Natural killer cell (primary cell): Measurements from ENCODE around the gene PDE2A. TPM values are rescaled to one million over a fixed set of nuclear protein-coding genes. Genes with fewer than 3 reads are reported as not detected.
A peak's percentile ranks its signal among the peaks of the same experiment; 100 is the strongest.

Experiments used
- ATAC-seq, 3 donors: fragments of 150-1000 bp in 2 of 3; fragments of 200-7000 bp in 1 of 3; cut with Tn5 transposase; 1 replicate in 1 of 3; 2 replicates in 2 of 3; pipeline ENCODE4 v1.10.0; 2021; ENCODE audit warnings: mild to moderate bottlenecking in 2 of 3, moderate library complexity in 2 of 3
- DNase-seq, 2 donors: peaks; one replicate each; pipeline versions ENCODE4 v3.0.0 to v3.0.0-alpha.2; 2013 to 2021; ENCODE audit warnings: mixed read lengths in 1 of 2
- H3K27ac ChIP-seq: one replicate; pipeline ENCODE4 v1.5.1; 2013; ENCODE audit warnings: mild to moderate bottlenecking, low read length
- H3K27me3 ChIP-seq: one replicate; pipeline ENCODE4 v1.6.1; 2013; ENCODE audit warnings: low read length; ENCODE audit not compliant: control insufficient read depth, insufficient read depth
- H3K36me3 ChIP-seq: one replicate; pipeline ENCODE4 v1.6.1; 2013; ENCODE audit warnings: low read length; ENCODE audit not compliant: control insufficient read depth, insufficient read depth
- H3K4me1 ChIP-seq: one replicate; pipeline ENCODE4 v1.6.1; 2013; ENCODE audit warnings: low read length; ENCODE audit not compliant: control insufficient read depth, insufficient read depth
- H3K4me3 ChIP-seq: one replicate; pipeline ENCODE4 v1.5.1; 2013; ENCODE audit warnings: low read length
- H3K9me3 ChIP-seq: one replicate; pipeline ENCODE4 v1.6.1; 2013; ENCODE audit warnings: low read length; ENCODE audit not compliant: control insufficient read depth, insufficient read depth
- H3K27ac Mint-ChIP-seq, 2 donors: one replicate each; pipeline ENCODE4 v1.8.0; 2022; ENCODE audit warnings: mild to moderate bottlenecking in 2 of 2, mixed read lengths in 2 of 2, moderate library complexity in 1 of 2
- H3K27me3 Mint-ChIP-seq, 2 donors: one replicate each; pipeline ENCODE4 v1.8.0; 2022; ENCODE audit warnings: low read depth in 2 of 2, mixed read lengths in 2 of 2
- H3K36me3 Mint-ChIP-seq: one replicate; pipeline ENCODE4 v1.8.0; 2022; ENCODE audit warnings: mixed read lengths
- H3K4me1 Mint-ChIP-seq, 2 donors: one replicate each; pipeline ENCODE4 v1.8.0; 2022; ENCODE audit warnings: mixed read lengths in 2 of 2
- H3K4me3 Mint-ChIP-seq: one replicate; pipeline ENCODE4 v1.8.0; 2022; ENCODE audit warnings: mild to moderate bottlenecking, moderate library complexity, mixed read lengths
- H3K9me3 Mint-ChIP-seq, 2 donors: one replicate each; pipeline ENCODE4 v1.8.0; 2022; ENCODE audit warnings: mixed read lengths in 2 of 2
- CTCF ChIP-seq: fragments of 200-600 bp; IDR thresholded peaks from one replicate; pipeline ENCODE4 v1.8.0; 2022; ENCODE audit warnings: antibody characterized with exemption
- WGBS: methylation state at CpG from one replicate; pipeline ENCODE4 v1.1.7; 2013; ENCODE audit warnings: missing lambda C conversion rate; ENCODE audit not compliant: insufficient coverage; 5-methylcytosine and 5-hydroxymethylcytosine counted together
- intact Hi-C: fragments of 100-400 bp; cut with micrococcal nuclease; formaldehyde crosslinking; loops from one replicate; pipeline ENCODE4 v1.14.2; 2022
- total RNA-seq, 4 donors: library from RNA; stranded (reverse); fragments of 120-200 nt in 1 of 4; gene quantifications; one replicate each; pipeline versions ENCODE4 v1.2.3 to v1.2.4, GENCODE V29; 2013 to 2022

PDE2A gene
- total RNA-seq, 3 donors from 2014 or later (not counting 1 experiment from before 2014, with no cell fraction given) = 8.7 to 11.9 (median 9.0) TPM

GRCh38 chr11:72668629-72669347 is 5.4 kb downstream of the PDE2A start:
- H3K36me3 ChIP-seq = no peaks in the 10 kb centered on the region
- no peak overlapping the region for H3K27ac Mint-ChIP-seq
- no peak overlapping the region for H3K27ac ChIP-seq
- peaks cover 0 to 3% of the 10 kb centered on the region in 2 donors for H3K9me3 Mint-ChIP-seq
- intact Hi-C loops = no loop called here
- peak; percentile 44 to 77 (median 73) for ATAC-seq
- peaks cover 36% of the 10 kb centered on the region for H3K27me3 ChIP-seq
- peaks cover 26 to 45% of the 10 kb centered on the region in 2 donors for H3K27me3 Mint-ChIP-seq
- no peak for TF ChIP-seq CTCF
- no peak overlapping the region for H3K4me3 ChIP-seq
- peaks cover 8% of the 10 kb centered on the region for H3K4me1 ChIP-seq
- H3K36me3 Mint-ChIP-seq = no peaks in the 10 kb centered on the region
- DNase-seq = no peak
- no peak overlapping the region for H3K4me3 Mint-ChIP-seq
- H3K9me3 ChIP-seq = peaks cover 10% of the 10 kb centered on the region
- WGBS = 45% methylated on average over 7 of the region's 7 CpGs
- H3K4me1 Mint-ChIP-seq = peaks cover 5 to 12% of the 10 kb centered on the region in 2 donors

DNA sequence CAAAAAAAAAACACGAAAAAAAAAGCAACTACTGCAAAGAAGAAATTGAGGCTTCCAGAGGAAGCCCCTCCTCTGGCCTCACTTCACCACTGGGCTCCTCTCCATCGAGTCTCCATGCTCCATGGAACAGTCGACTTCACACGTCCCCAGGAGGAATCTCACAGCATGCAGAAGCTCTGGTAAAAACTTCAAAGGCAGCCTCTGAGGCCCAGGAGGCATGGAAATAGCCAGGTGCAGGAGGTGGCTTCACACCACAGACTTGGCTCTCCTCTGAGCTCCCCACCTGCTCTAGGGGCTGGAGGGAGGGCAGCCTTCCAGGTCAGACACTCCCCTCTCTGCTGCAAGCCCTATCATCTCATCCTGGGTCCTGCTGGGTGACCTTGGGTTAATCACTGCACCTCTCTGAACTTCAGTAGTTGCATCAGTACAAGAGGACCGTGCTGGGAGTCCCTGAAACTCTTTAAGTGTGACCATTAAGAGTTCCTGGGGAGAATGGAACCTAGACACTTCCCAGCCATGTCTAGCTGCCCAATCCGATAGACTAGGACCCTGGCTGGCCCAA is 8.2 kb downstream of the PDE2A start:
- intact Hi-C loops = no loop called here
- WGBS = 49% methylated on average over 6 of the region's 6 CpGs
- Histone ChIP-seq H3K4me1 (peaks cover 8% of the 10 kb centered on the region), H3K9me3 (peaks cover 10% of the 10 kb centered on the region), H3K27ac (no peak overlapping the region), H3K36me3 (no peaks in the 10 kb centered on the region), H3K4me3 (no peak overlapping the region), H3K27me3 (peaks cover 18% of the 10 kb centered on the region)
- H3K36me3 Mint-ChIP-seq = no peaks in the 10 kb centered on the region
- no peak for DNase-seq
- no peak for ATAC-seq
- H3K27ac Mint-ChIP-seq = no peak overlapping the region
- no peak overlapping the region for H3K4me3 Mint-ChIP-seq
- H3K27me3 Mint-ChIP-seq = peaks cover 6 to 29% of the 10 kb centered on the region in 2 donors
- H3K9me3 Mint-ChIP-seq = peaks cover 0 to 3% of the 10 kb centered on the region in 2 donors
- H3K4me1 Mint-ChIP-seq = peaks cover 5 to 7% of the 10 kb centered on the region in 2 donors
- no peak for TF ChIP-seq CTCF

DNA sequence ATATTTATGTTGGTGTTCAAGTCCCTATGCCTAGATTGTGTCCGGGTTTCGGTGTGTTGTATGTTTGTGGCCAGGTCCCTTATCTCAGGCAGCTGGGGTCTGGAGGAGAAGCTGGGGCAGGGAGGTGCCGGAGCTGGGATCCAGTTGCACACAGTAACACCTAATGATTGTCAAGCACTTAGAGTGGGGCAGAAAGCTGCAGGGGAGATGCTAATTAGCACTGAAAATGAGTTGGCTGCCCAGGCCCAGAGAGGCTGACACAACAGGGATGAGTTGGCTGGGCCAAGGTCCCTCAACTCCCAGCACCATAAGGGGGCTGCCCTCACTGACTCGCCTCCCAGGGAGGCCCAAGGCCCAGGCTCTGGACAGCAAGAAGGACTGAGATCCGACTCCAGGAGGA is 12.2 kb downstream of the PDE2A start:
- no peaks in the 10 kb centered on the region for H3K9me3 ChIP-seq
- ATAC-seq = no peak
- H3K27me3 ChIP-seq = no peaks in the 10 kb centered on the region
- intact Hi-C loops = no loop called here
- no peak for DNase-seq
- H3K4me3 Mint-ChIP-seq = no peak overlapping the region
- H3K4me1 ChIP-seq = no peaks in the 10 kb centered on the region
- peaks cover 0 to 21% of the 10 kb centered on the region in 2 donors for H3K27me3 Mint-ChIP-seq
- H3K9me3 Mint-ChIP-seq = no peaks in the 10 kb centered on the region
- H3K27ac Mint-ChIP-seq = no peak overlapping the region
- no peak for TF ChIP-seq CTCF
- no peak overlapping the region for H3K27ac ChIP-seq
- no peaks in the 10 kb centered on the region for H3K36me3 ChIP-seq
- no peaks in the 10 kb centered on the region for H3K4me1 Mint-ChIP-seq
- 87% methylated on average over 5 of the region's 5 CpGs for WGBS
- H3K4me3 ChIP-seq = no peak overlapping the region
- no peaks in the 10 kb centered on the region for H3K36me3 Mint-ChIP-seq
